Measurements from ENCODE around the gene LRRC23.
"Not testable (repeated sequence)": the region's sequence is repeated elsewhere in the genome, so short reads cannot be mapped to it uniquely, and the experiment has no call there.

The LRRC23 gene

GRCh38 chr12:6904280-6905276, at the start of gene LRRC23:
LRRC23 (plus strand) TSS chr12:6904822; CDS start chr12:6905634, 812 bp downstream.
- peak; percentile 95 for DNase-seq

GRCh38 chr12:6855322-6855721, 49.3 kb upstream of the LRRC23 start:
- DNase-seq, result no peak

- no peak for DNase-seq
Observed at GRCh38 chr12:6858799-6859198, 45.8 kb upstream of the LRRC23 start.

GRCh38 chr12:6860116-6860515, 44.5 kb upstream of the LRRC23 start:
- no peak for DNase-seq

- DNase-seq, result no peak
Observed at GRCh38 chr12:6860942-6861341, 43.7 kb upstream of the LRRC23 start.

- no peak for DNase-seq
Observed at GRCh38 chr12:6861391-6861790, 43.2 kb upstream of the LRRC23 start.

- no peak for DNase-seq
Observed at GRCh38 chr12:6863033-6863432, 41.6 kb upstream of the LRRC23 start.

GRCh38 chr12:6863586-6864321, 40.9 kb upstream of the LRRC23 start:
- no peak for DNase-seq

- DNase-seq, result not testable (repeated sequence)
Observed at GRCh38 chr12:6865307-6865706, 39.3 kb upstream of the LRRC23 start.

- no peak for DNase-seq
Observed at GRCh38 chr12:6866163-6866919, 38.3 kb upstream of the LRRC23 start.

GRCh38 chr12:6866920-6867412, 37.7 kb upstream of the LRRC23 start:
- DNase-seq, result no peak

GRCh38 chr12:6867413-6868210, 37.0 kb upstream of the LRRC23 start, which contains the start of gene TPI1:
TPI1 (plus strand) TSS chr12:6867531; CDS start chr12:6867567, 36 bp downstream.
- DNase-seq, result peak; percentile 27

GRCh38 chr12:6868211-6869048, 36.2 kb upstream of the LRRC23 start:
- no peak for DNase-seq

GRCh38 chr12:6869049-6870021, 35.3 kb upstream of the LRRC23 start:
- DNase-seq, result peak; percentile 69

- not testable (repeated sequence) for DNase-seq
Observed at GRCh38 chr12:6870304-6870703, 34.3 kb upstream of the LRRC23 start.

- DNase-seq, result no peak
Observed at GRCh38 chr12:6871052-6871957, 33.3 kb upstream of the LRRC23 start.

- DNase-seq, result peak; percentile 36
Observed at GRCh38 chr12:6872073-6873048, 32.3 kb upstream of the LRRC23 start.

Data from DMS79 (cell line).